Endothelial cell of umbilical vein (primary cell): Measurements from ENCODE around the gene NOL12. TPM values are rescaled to one million over a fixed set of nuclear protein-coding genes. Genes with fewer than 3 reads are reported as not detected.

Experiments
- BruUV-seq: library from RNA; stranded (reverse); fragments of 400-500 nt; replicated peaks from 2 replicates; lab custom pipeline; 2021; lab: Mats Ljungman, UMichigan
- CTCF ChIA-PET: fragments of 300-600, 350-600 bp; sonication (Branson Sonifier 250); formaldehyde crosslinking; loops from one replicate; lab custom pipeline; 2021; ENCODE audit warnings: antibody characterized with exemption, inconsistent platforms; lab: Charles Lee
- POLR2A ChIA-PET: fragments of 300-600, 350-600 bp; sonication (Branson Sonifier 250); formaldehyde crosslinking; loops from one replicate; lab custom pipeline; 2021; ENCODE audit warnings: antibody characterized with exemption, inconsistent platforms; lab: Charles Lee
- DNase-seq: peaks from one replicate; pipeline ENCODE4 v3.0.0-alpha.2; 2011; ENCODE audit warnings: low read depth, low spot score
- FAIRE-seq: peaks from 2 replicates; lab custom pipeline; 2011; peaks lifted over from hg19 to GRCh38; lab: Jason Lieb, UNC
- H2AFZ ChIP-seq: 2 replicates; pipeline ENCODE4 v1.6.0; 2012; ENCODE audit warnings: low read depth, low read length, control low read depth, inconsistent platforms
- H3K27ac ChIP-seq: 2 replicates; pipeline ENCODE4 v1.5.1; 2011; ENCODE audit warnings: low read depth, mild to moderate bottlenecking, control low read depth, low read length, moderate library complexity; ENCODE audit not compliant: insufficient read depth
- H3K27me3 ChIP-seq, 2 experiments: 2 replicates each; pipeline versions ENCODE4 v1.6.0 to v1.6.1; 2011; ENCODE audit warnings: low read length in 2 of 2, mixed read lengths in 1 of 2; ENCODE audit not compliant: control insufficient read depth in 2 of 2, insufficient read depth in 2 of 2
- H3K36me3 ChIP-seq, 2 experiments: 2 replicates in 1 of 2; 3 replicates in 1 of 2; pipeline ENCODE4 v1.5.1; 2011; ENCODE audit warnings: low read length in 2 of 2, mild to moderate bottlenecking in 1 of 2, moderate library complexity in 1 of 2; ENCODE audit not compliant: control insufficient read depth in 2 of 2, insufficient read depth in 2 of 2; ENCODE audit errors: extremely low read depth in 1 of 2
- H3K4me1 ChIP-seq: 3 replicates; pipeline ENCODE4 v1.5.1; 2011; ENCODE audit warnings: mild to moderate bottlenecking, low read length; ENCODE audit not compliant: control insufficient read depth, insufficient read depth; ENCODE audit errors: extremely low read depth
- H3K4me2 ChIP-seq: 2 replicates; pipeline ENCODE4 v1.6.1; 2011; ENCODE audit warnings: low read length, control low read depth, mixed read lengths; ENCODE audit not compliant: insufficient read depth
- H3K4me3 ChIP-seq, 3 experiments: fragments of 200-600 bp in 1 of 3; sonication (generic), shearing (Covaris generic) in 1 of 3; replicated peaks in 1 of 3; 2 replicates each; pipeline ENCODE4 v1.5.1; 2011 to 2016; ENCODE audit warnings: control low read depth in 3 of 3, low read length in 3 of 3, mild to moderate bottlenecking in 2 of 3, inconsistent platforms in 1 of 3, low read depth in 1 of 3, moderate library complexity in 1 of 3; ENCODE audit not compliant: insufficient read depth in 1 of 3
- H3K79me2 ChIP-seq: 2 replicates; pipeline ENCODE4 v1.6.0; 2012; ENCODE audit warnings: low read length, inconsistent platforms; ENCODE audit not compliant: control insufficient read depth, insufficient read depth
- H3K9ac ChIP-seq: replicated peaks from 2 replicates; pipeline ENCODE3; 2011; ENCODE audit warnings: low read length, control low read depth; ENCODE audit not compliant: insufficient read depth; ENCODE audit errors: extremely low read depth
- H3K9me1 ChIP-seq: replicated peaks from 3 replicates; pipeline ENCODE4 v1.6.0; 2011; ENCODE audit warnings: mild to moderate bottlenecking, low read length; ENCODE audit not compliant: control insufficient read depth, insufficient read depth; ENCODE audit errors: extremely low read depth
- H3K9me3 ChIP-seq: replicated peaks from 2 replicates; pipeline ENCODE4 v1.5.1; 2012; ENCODE audit warnings: low read length, inconsistent platforms; ENCODE audit not compliant: control insufficient read depth, insufficient read depth
- H4K20me1 ChIP-seq: replicated peaks from 2 replicates; pipeline ENCODE3; 2011; ENCODE audit warnings: mild to moderate bottlenecking, low read length; ENCODE audit not compliant: control insufficient read depth, insufficient read depth; ENCODE audit errors: extremely low read depth
- EZH2 ChIP-seq: IDR thresholded peaks from 2 replicates; pipeline ENCODE4 v1.6.1; 2012; ENCODE audit warnings: borderline replicate concordance, low read depth, mild to moderate bottlenecking, moderate library complexity, low read length, inconsistent platforms; ENCODE audit not compliant: severe bottlenecking
- FOS ChIP-seq: IDR thresholded peaks from 2 replicates; pipeline ENCODE4 v1.6.1; 2011; ENCODE audit warnings: mild to moderate bottlenecking, low read length, moderate library complexity, borderline replicate concordance; ENCODE audit not compliant: insufficient read depth
- GATA2 ChIP-seq: IDR thresholded peaks from 2 replicates; pipeline ENCODE4 v1.7.0; 2011; ENCODE audit warnings: low read depth, mild to moderate bottlenecking, moderate library complexity, mixed read lengths, low read length; ENCODE audit not compliant: insufficient read length, insufficient read depth
- JUN ChIP-seq: IDR thresholded peaks from 2 replicates; pipeline ENCODE4 v1.6.1; 2011; ENCODE audit warnings: borderline replicate concordance, low read depth; ENCODE audit not compliant: insufficient read length, insufficient read depth
- MYC ChIP-seq: IDR thresholded peaks from one replicate; pipeline ENCODE4 v1.6.1; 2011; ENCODE audit warnings: mild to moderate bottlenecking, low read depth, low read length
- POLR2A ChIP-seq: IDR thresholded peaks from 2 replicates; pipeline ENCODE4 v1.6.1; 2012; ENCODE audit warnings: low read depth, mild to moderate bottlenecking, control low read depth, low read length
- POLR2AphosphoS5 ChIP-seq: IDR thresholded peaks from 2 replicates; pipeline ENCODE4 v1.6.1; 2012; ENCODE audit warnings: low read depth, mild to moderate bottlenecking, control low read depth, low read length, moderate library complexity; ENCODE audit not compliant: insufficient read depth
- dilution Hi-C: fragments of 300-500 bp; cut with MboI; formaldehyde crosslinking; loops from one replicate; pipeline ENCODE4 v1.15.0; 2019; ENCODE audit warnings: low sequenced_read_pairs; ENCODE audit not compliant: extremely low pct_ligation_motif_present
- intact Hi-C: fragments of 100-400 bp; cut with micrococcal nuclease; formaldehyde crosslinking; loops from one replicate; pipeline ENCODE4 v1.10.0; 2022
- polyA plus RNA-seq, 4 experiments: library from polyadenylated mRNA; depleted of rRNA in 3 of 4; stranded (reverse) in 3 of 4; unstranded in 1 of 4; fragments of >200 nt; gene quantifications; 2 replicates each; pipeline versions ENCODE4 v1.2.1 to v1.2.3, GENCODE V29; 2011 to 2012; ENCODE audit warnings: missing spikeins in 1 of 4
- total RNA-seq: library from RNA; stranded (reverse); gene quantifications from 2 replicates; pipeline ENCODE4 v1.2.3, GENCODE V29; 2021
- TF ChIP-seq, protein P1 (sequence below), 2 donors: IDR thresholded peaks; 1 replicate in 1 of 2; 2 replicates in 1 of 2; pipeline ENCODE4 v1.5.1; 2011; ENCODE audit warnings: low read length in 2 of 2, mild to moderate bottlenecking in 2 of 2, moderate library complexity in 2 of 2, control low read depth in 1 of 2, inconsistent platforms in 1 of 2, low read depth in 1 of 2; ENCODE audit not compliant: insufficient read depth in 1 of 2; ENCODE audit errors: extremely low read depth in 1 of 2
- TF ChIP-seq, protein P2 (sequence below): IDR thresholded peaks from 2 replicates; pipeline ENCODE4 v1.6.1; 2011; ENCODE audit not compliant: insufficient read depth, insufficient read length

The NOL12 gene
- total and polyA plus RNA-seq, 2 donors (not counting 3 experiments of a cell fraction or from before 2014, with no cell fraction given) = 23.2 to 29.1 TPM

DNA sequence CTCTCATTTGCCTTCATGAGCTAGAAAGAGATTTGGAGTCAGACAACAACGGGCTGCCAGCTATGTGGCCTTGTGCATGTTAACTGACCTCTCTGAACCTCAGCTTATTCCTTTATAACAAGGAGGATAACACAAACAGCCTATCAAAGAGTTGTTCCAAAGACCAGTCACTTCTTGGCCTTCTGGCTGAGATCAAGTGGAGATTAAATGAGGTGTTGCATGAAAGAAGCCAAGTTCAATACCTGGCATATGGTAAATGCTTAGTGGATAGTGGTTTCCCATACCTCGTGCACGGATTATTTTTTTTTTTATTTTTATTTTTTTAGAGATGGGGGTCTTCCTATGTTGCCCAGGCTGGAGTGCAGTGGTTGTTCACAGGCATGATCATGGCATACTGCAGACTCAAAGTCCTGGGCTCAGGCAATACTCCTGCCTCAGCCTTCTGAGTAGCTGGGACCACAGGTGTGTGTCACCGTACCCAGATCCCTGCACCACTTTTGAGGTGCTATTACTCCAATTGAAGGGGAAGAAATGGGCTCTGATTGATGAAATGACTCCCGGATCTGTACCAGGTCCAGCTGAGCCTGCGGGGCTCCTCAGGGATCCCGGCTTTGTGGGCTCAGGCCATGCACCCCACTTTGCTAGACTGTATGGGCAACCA lies 5.8 kb upstream of the NOL12 start:
- Histone ChIP-seq H3K4me3 (no peak overlapping the region), H3K79me2 (peaks cover 28% of the 10 kb centered on the region), H3K9ac (no peak overlapping the region), H3K27ac (no peak overlapping the region), H3K9me1 (no peaks in the 10 kb centered on the region), H4K20me1 (no peaks in the 10 kb centered on the region), H3K4me2 (no peak overlapping the region), H3K27me3 (no peaks in the 10 kb centered on the region), H3K4me1 (peaks cover 9% of the 10 kb centered on the region), H3K9me3 (no peaks in the 10 kb centered on the region), H3K36me3 (peaks cover 7 to 8% of the 10 kb centered on the region in 2 experiments), H2AFZ (no peak overlapping the region)
- dilution Hi-C loops (no loop called here), intact Hi-C loops (loop anchor here (2.0 kb wide), 1 partner anchor 142 kb away; no protein-coding TSS in a partner anchor)
- TF ChIP-seq, protein P1, sequence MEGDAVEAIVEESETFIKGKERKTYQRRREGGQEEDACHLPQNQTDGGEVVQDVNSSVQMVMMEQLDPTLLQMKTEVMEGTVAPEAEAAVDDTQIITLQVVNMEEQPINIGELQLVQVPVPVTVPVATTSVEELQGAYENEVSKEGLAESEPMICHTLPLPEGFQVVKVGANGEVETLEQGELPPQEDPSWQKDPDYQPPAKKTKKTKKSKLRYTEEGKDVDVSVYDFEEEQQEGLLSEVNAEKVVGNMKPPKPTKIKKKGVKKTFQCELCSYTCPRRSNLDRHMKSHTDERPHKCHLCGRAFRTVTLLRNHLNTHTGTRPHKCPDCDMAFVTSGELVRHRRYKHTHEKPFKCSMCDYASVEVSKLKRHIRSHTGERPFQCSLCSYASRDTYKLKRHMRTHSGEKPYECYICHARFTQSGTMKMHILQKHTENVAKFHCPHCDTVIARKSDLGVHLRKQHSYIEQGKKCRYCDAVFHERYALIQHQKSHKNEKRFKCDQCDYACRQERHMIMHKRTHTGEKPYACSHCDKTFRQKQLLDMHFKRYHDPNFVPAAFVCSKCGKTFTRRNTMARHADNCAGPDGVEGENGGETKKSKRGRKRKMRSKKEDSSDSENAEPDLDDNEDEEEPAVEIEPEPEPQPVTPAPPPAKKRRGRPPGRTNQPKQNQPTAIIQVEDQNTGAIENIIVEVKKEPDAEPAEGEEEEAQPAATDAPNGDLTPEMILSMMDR (IDR thresholded peaks at IDR 0.05; ENCODE audit: extremely low read depth in 1 of 2, insufficient read depth in 1 of 2, low read depth in 1 of 2, low read length in 2 of 2) = no peak
- peak; percentile 88 for TF ChIP-seq POLR2A
- TF ChIP-seq, protein P2, sequence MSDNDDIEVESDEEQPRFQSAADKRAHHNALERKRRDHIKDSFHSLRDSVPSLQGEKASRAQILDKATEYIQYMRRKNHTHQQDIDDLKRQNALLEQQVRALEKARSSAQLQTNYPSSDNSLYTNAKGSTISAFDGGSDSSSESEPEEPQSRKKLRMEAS = no peak
- no peak for TF ChIP-seq FOS
- TF ChIP-seq GATA2 = no peak
- no peak for TF ChIP-seq JUN
- peak; percentile 40 for TF ChIP-seq POLR2AphosphoS5
- TF ChIP-seq MYC = no peak
- TF ChIP-seq EZH2 = no peak
- FAIRE-seq = peak; percentile 63
- POLR2A ChIA-PET = interaction anchor here (0.7 to 1.6 kb wide), 2 partner anchors 37 to 162 kb away, joined by 3 to 5 read pairs; no protein-coding TSS in a partner anchor
- BruUV-seq = no TSS peak
- CTCF ChIA-PET = interaction anchor here (0.9 to 8.7 kb wide), 12 partner anchors 9 to 82 kb away, joined by 3 to 307 read pairs (median 4); partner anchors contain the start of genes GGA1 and PDXP
- DNase-seq = no peak
